ENCODE data around the gene SLC7A5.

Gene SLC7A5

DNA sequence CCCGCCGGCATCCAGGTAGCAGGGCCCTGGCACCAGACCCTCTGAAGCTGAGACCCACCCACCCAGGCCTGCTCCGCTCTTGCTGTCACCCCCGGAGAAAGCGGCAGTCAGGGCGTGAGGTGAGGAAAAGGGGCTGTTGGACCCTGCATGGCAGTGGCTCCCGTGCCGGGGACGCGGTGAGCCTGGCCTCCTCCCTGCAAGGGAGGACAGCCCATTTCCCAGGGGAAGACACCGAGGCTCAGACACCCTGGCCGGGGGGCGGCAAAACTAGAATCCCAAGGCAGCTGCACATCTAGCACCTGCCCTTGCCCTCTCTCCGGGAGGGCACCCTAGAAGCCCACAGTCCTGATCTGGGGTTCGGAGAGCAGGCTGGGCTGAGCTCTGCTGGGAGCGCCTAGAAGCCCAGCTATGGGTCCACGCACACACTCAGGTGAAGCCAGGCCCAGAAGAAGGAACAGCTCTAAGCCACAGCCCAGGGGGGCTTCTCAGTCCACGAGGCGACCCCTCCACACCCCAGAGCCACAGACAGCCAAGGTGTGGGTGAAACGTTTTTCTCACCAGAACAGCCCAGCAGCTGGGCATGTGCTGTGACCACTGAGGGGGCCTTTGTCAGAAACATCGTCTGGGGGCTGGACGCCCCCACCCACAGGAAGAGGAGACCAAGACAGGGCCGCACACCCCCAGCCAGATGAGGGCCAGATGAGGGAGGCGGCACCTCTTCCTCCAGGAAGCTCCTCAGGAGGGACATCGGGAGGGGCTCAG, 22.4 kb downstream of the SLC7A5 start:
- no peak for DNase-seq (ENCODE audit: low read depth)

DNA sequence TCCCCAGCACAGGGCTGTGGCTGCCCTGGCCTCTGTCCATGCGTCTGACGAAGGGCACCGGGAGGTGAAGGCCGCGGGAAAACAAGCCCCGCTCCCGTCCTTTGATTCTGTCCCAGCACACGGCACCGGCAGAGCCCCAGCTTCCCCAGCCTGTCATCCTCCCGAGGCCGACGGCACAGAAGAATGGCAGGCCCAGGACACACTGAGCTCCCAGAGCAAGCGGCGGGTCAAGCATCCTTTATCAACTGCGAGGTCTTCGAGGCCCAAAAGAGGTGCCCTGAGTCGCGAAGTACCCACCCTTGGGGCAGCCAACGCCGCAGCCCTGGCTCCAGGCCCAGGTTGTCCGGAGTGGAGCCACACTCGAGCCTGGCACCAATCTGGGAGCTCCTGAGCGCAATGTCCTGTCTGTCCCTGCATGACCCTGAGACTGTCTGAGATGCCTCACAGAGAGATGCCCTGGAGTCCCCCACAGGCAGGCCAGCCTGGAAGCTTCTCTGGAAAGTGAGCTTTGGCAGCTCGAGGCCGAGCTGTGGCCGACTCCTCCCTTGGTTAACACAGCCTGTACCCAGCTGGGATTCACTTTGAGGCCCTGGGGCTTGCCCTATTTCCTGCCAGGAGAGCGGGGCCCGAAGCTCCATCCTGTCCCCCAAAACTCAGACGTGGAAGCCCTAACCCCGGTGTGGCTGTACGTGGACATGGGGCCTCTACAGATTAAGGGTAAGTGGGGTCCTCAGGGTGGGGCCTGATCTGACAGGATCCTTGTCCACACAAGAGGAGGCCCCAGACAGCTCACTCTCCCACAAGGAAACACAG, 23.3 kb downstream of the SLC7A5 start:
- DNase-seq (ENCODE audit: low read depth): no peak

GRCh38 chr16:87845213-87845612, 24.1 kb downstream of the SLC7A5 start:
- DNase-seq (ENCODE audit: low read depth): no peak

GRCh38 chr16:87844809-87845208, 24.5 kb downstream of the SLC7A5 start:
- no peak for DNase-seq (ENCODE audit: low read depth)

DNA sequence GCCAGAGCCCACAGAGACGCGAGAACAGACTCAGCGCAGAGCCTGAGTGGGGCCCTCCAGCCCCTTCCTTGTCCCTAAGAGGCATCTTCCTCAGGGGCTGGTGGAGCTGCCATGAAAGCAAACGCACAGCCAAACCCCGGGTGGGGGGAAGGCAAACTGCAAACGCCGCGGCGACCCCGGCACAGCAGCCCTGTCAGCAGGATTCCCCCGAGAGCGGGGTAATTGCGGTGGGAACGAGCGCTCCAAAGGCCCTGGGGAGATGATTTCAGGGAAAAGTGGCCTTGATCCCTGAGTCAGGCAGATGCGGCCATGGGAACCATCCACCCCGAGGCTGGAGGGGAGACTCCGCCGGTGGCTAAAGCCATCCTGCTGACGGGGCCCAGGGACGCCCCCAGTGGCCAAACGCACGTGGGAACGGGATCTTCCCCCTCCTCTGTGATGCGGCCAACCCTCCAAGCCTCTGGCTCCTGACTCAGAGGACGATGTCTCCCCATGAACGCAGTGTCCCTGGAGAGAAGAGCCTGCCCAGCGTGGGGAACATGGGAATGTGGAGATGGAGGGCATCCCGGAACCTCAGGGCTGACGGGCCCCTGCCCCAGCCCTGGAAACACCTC, 25.1 kb downstream of the SLC7A5 start:
- DNase-seq (ENCODE audit: low read depth): no peak

DNA sequence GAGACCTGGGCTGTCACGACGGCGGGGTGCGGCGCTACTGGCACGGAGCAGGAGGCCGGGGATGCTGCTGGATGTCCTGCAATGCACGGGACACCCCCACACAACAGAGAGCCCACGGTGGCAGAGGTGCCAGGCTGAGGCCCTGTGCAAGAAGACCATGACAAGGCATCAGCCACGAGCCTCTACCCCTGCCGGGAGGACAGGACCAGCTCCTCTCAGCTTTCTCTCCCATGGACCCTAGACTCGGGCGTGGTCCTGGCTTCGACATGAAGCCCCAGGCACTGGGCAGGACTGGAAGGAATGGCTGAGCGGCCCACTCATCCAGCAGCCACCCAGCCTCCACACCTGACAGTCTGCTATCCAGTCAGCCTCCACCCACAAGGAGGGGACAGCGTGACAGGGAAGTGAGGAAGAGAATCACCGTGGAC, 25.6 kb downstream of the SLC7A5 start:
- no peak for DNase-seq (ENCODE audit: low read depth)

GRCh38 chr16:87842209-87842869, 27.0 kb downstream of the SLC7A5 start:
- no peak for DNase-seq (ENCODE audit: low read depth)

GRCh38 chr16:87841340-87842208, 27.7 kb downstream of the SLC7A5 start:
- no peak for DNase-seq (ENCODE audit: low read depth)

DNA sequence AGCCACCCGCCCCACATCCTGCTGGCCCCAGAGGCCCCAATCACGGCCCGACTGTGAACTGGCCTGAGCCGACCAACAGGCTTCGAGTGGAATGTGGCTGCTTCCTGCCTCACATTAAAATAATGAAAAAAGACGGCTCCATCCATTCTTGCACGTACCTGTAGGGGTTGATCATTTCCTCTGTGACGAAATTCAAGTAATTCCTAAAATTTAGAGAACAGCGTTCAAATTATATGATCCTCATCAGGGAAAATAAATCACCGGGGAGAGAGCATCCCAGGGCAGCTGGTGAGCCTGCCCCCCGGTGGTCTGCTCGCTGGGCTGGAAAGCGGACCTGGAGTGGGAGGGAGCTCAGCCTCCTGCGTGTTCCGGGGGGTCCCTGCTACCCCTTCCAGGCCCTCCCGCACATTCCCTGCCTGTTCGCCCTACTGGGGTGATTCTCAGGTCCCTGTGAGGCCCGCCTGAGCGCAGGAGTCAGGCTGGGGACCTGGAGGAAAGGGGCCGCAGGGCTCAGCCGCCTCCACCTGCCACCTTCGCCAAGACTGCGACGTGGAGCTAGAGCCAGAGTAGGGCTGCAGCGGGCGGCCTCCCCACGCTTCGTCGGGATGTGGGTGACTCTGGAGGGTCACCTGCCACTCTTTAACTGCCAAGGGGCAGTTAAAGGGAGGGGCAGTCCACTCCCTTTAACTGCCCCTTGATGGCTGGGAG, 28.9 kb downstream of the SLC7A5 start:
- DNase-seq (ENCODE audit: low read depth): no peak

- DNase-seq (ENCODE audit: low read depth): no peak
Observed at GRCh38 chr16:87839542-87840270, 29.6 kb downstream of the SLC7A5 start.

GRCh38 chr16:87838643-87839541, 30.4 kb downstream of the SLC7A5 start:
- no peak for DNase-seq (ENCODE audit: low read depth)

- DNase-seq (ENCODE audit: low read depth): no peak
Observed at GRCh38 chr16:87837627-87838289, 31.5 kb downstream of the SLC7A5 start.

- DNase-seq (ENCODE audit: low read depth): no peak
Observed at GRCh38 chr16:87836844-87837581, 32.3 kb downstream of the SLC7A5 start.

- DNase-seq (ENCODE audit: low read depth): no peak
Observed at GRCh38 chr16:87836346-87836843, 32.9 kb downstream of the SLC7A5 start.

DNA sequence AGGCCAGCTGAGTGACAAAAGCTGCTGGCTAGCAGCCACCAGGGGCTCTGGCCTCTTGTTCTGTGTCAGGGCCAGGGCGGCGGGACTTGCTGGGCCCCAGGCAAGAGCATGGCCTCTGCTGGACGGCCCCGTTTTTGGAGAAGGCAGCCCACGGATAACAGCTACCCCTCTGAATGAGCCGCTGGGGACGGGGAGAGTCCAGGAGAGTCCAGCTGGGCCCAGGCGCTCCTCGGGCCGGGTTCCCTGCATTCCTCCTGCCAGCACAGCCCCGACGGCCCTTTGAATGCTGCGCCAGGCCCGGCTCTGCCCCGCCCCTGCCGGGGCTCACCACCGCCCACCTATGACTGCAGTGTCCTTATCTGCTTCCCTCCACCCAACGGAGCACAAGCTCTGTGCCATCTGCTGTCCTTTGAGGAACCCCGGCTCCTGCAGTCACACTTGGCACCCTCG, 33.4 kb downstream of the SLC7A5 start:
- no peak for DNase-seq (ENCODE audit: low read depth)

- no peak for DNase-seq (ENCODE audit: low read depth)
Observed at GRCh38 chr16:87834668-87835473, 34.4 kb downstream of the SLC7A5 start.
